ENCODE results near the gene VAMP4.

- TF ChIP-seq, protein P1, sequence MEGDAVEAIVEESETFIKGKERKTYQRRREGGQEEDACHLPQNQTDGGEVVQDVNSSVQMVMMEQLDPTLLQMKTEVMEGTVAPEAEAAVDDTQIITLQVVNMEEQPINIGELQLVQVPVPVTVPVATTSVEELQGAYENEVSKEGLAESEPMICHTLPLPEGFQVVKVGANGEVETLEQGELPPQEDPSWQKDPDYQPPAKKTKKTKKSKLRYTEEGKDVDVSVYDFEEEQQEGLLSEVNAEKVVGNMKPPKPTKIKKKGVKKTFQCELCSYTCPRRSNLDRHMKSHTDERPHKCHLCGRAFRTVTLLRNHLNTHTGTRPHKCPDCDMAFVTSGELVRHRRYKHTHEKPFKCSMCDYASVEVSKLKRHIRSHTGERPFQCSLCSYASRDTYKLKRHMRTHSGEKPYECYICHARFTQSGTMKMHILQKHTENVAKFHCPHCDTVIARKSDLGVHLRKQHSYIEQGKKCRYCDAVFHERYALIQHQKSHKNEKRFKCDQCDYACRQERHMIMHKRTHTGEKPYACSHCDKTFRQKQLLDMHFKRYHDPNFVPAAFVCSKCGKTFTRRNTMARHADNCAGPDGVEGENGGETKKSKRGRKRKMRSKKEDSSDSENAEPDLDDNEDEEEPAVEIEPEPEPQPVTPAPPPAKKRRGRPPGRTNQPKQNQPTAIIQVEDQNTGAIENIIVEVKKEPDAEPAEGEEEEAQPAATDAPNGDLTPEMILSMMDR (IDR thresholded peaks at IDR 0.05), result no peak
- TF ChIP-seq POLR2A (IDR thresholded peaks at IDR 0.05), result no peak
Measured at GRCh38 chr1:171751221-171751620, 9.4 kb upstream of the VAMP4 start.
